ENCODE measurements around the gene CPLANE2.
"Not testable (repeated sequence)": the region's sequence is repeated elsewhere in the genome, so short reads cannot be mapped to it uniquely, and the experiment has no call there.

The CPLANE2 gene

GRCh38 chr1:16249596-16250241 lies 12.7 kb upstream of the CPLANE2 start:
- peak in 1 of 2 experiments; percentile 15 for DNase-seq (ENCODE audit: low read depth in 2 of 2)

GRCh38 chr1:16248603-16249516 lies 11.9 kb upstream of the CPLANE2 start:
- peak; percentile 67 for DNase-seq (ENCODE audit: low read depth in 2 of 2)

- no peak for DNase-seq (ENCODE audit: low read depth in 2 of 2)
Observed at GRCh38 chr1:16248007-16248436, 11.0 kb upstream of the CPLANE2 start.

DNA sequence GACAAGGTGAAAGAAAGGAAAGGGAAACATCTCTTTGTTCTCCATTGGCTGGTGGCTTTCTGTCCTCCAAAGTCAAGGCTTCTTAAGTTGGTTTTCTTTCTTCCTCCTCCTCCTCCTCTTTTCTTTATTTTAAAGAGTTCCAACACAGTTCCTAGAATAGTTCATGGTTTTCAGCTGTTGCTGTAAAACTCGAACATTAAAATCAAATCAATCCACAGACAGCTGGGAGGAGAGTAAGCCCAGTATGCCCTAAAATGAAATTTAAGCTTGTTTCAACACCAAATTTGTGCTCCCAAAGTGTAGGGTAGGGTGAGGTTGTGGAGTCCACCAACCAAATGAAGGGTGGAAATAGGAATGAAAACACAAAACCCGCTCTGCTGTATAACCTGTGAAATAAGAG lies 10.5 kb upstream of the CPLANE2 start:
- DNase-seq (ENCODE audit: low read depth in 2 of 2), result no peak

GRCh38 chr1:16246961-16247360 lies 10.0 kb upstream of the CPLANE2 start:
- DNase-seq (ENCODE audit: low read depth in 2 of 2), result no peak

GRCh38 chr1:16246239-16246638 lies 9.3 kb upstream of the CPLANE2 start:
- not testable (repeated sequence) for DNase-seq (ENCODE audit: low read depth in 2 of 2)

GRCh38 chr1:16245476-16246196 lies 8.7 kb upstream of the CPLANE2 start:
- DNase-seq (ENCODE audit: low read depth in 2 of 2), result no peak

GRCh38 chr1:16244650-16245285 lies 7.8 kb upstream of the CPLANE2 start:
- no peak for DNase-seq (ENCODE audit: low read depth in 2 of 2)

GRCh38 chr1:16243936-16244649 lies 7.1 kb upstream of the CPLANE2 start:
- DNase-seq (ENCODE audit: low read depth in 2 of 2), result peak; percentile 49 to 61

DNA sequence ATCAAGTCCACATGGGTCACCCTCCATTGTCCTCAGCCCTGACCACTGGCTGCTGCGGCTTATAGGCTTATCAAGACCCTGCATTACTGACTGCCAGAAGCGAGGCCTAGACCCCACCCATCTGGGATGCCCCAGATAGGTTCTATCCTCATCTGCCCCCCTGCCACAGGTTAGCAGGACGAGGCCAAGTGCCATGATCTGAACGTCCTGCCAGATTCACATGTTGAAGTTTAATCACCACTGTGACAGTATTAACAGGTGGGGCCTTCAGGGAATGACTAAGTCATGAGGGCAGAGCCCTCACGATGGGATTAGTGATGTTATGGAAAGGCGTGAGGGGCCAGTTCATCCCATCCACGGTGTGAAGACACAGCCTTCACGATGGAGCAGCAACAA lies 6.2 kb upstream of the CPLANE2 start:
- no peak for DNase-seq (ENCODE audit: low read depth in 2 of 2)

DNA sequence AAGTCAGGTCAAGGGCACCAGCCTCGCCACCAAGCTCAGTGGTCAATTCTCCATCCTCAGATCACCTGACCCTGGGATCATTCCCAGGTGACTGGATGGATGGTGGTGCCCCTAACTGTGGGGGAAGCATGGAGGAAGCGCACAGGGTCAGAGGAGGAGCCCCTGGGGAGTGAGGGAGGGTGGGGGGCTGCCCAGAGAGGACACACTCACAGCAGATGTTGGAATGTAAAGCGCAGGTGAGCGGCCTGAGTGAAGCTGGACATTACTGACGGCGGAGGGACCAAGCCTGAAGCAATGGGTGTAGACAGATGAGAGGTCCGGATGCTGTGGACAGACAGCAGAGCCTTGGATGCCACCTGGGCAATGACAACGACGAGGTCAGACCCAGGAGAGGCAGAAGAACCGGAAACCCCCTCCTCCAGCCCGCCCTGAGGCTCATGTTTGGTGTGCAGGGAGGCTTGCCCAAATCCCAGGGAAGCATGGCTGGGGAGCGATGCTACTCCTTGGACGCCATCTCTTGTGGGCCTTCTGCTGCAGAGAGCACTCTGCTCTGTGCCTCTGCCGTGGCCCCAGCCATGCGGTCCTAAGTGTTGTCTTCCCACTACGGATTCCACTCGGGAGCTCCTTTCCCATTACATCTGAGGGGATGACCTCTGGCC lies 5.7 kb upstream of the CPLANE2 start:
- no peak for DNase-seq (ENCODE audit: low read depth in 2 of 2)

GRCh38 chr1:16241221-16241708 lies 4.3 kb upstream of the CPLANE2 start:
- DNase-seq (ENCODE audit: low read depth in 2 of 2), result no peak

DNA sequence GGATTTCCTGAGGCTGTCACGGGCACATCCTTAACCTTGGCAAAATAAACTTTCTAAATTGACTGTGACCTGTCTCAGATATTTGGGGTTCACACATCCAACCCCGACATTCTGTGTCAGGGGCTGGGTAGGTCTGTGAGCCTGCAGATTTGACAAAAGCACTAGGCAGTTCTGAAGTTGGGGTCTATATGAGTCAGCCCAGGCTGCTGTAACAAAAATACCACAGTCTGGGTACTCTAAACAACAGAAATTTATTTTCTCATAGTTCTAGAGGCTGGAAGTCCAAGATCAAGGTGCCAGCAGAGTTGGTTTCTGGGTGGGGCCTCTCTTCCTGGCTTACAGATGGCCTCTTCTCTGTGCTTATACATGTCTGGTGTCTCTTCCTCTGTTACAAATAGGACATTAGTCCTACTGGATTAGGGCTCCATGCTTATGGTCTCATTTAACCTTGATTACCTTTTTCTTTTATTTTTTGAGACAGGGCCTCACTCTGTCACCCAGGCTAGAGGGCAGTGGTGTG lies 3.0 kb upstream of the CPLANE2 start:
- DNase-seq (ENCODE audit: low read depth in 2 of 2), result no peak

GRCh38 chr1:16237343-16237830 lies 404 bp upstream of the CPLANE2 start:
- DNase-seq (ENCODE audit: low read depth in 2 of 2), result no peak

DNA sequence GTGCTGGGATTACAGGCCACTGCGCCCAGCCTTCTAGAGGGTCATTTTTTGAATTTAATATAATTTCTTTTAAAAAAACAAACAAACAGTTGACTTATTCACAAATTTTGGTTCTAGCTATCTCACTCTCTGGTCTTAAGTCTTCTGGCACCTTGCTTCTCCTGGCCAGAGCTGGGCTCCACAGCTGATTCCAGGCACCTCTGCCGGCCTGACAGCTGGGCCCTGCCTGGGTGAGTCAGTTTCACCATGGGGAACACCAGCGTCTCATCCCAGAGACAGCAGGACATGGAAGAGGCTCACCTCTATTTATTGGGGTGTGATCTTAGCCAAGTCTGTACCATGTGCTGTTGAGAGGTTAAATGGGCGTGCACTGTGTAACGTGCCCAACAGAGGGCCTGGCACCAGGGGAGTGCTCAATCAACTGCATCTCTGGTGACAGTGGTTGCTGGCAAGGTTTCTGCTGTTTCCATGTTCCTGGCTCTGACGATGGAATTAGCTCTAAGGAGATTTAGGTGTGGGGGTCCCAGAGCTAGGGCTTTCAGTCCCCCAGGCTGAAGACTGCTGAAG lies 956 bp downstream of the CPLANE2 start:
- no peak for DNase-seq (ENCODE audit: low read depth in 2 of 2)

DNA sequence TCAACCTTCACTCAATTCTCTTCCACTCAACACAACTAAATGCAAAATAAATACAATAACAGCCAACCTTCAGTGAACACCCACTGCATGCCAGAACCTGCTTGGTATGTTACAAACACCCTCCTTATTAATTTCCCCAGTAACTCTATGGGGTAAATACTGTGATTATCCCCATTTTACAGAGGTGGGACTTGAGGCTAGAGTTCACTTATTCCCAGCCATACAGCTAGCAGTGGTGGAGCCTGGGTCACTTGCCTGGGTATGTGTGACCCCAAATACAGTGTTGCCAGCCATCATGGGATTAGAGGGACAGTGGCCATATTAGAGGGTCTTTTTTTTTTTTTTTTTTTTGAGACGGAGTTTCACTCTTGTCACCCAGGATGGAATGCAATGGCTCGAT lies 1.6 kb downstream of the CPLANE2 start:
- DNase-seq (ENCODE audit: low read depth in 2 of 2), result no peak

DNA sequence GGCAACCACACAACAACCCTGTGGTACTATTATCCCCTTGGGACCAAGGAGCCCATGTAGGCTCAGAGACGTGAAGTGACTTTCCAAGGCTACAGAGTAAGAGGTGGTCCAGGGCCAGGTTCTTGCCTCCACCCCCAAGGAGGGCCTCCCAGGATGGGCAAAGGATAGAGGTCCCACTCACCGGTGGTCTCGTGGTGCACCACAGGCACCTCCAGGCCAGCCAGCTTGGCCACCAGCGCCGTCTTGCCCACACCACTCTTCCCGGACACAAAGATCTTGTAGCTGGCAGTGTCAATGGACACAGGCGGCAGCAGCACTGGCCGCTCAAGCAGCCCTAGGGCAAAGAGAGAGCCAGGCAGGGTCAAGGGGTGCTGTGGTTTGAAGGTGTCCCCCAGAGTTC lies 3.6 kb downstream of the CPLANE2 start:
- no peak for DNase-seq (ENCODE audit: low read depth in 2 of 2)

GRCh38 chr1:16232316-16232710 lies 4.7 kb downstream of the CPLANE2 start:
- no peak for DNase-seq (ENCODE audit: low read depth in 2 of 2)

Data from fibroblast of skin of left quadriceps (primary cell).